Activated CD8-positive, alpha-beta T cell treated with anti-CD3 and anti-CD28 coated beads for 36 hours (primary cell): Measurements from ENCODE around the gene CCDC200. TPM values are rescaled to one million over a fixed set of nuclear protein-coding genes. Genes with fewer than 3 reads are reported as not detected.

Experiments
- ATAC-seq: fragments of 200-7000 bp; cut with Tn5 transposase; one replicate; pipeline ENCODE4 v1.10.0; 2021; ENCODE audit warnings: mild to moderate bottlenecking, moderate library complexity
- CTCF ChIA-PET: fragments of 350-600 bp; sonication (Branson Sonifier 250); formaldehyde crosslinking; loops from one replicate; lab custom pipeline; 2021; ENCODE audit warnings: antibody characterized with exemption; lab: Charles Lee
- POLR2A ChIA-PET: fragments of 350-600 bp; sonication (Branson Sonifier 250); formaldehyde crosslinking; loops from one replicate; lab custom pipeline; 2021; ENCODE audit warnings: antibody characterized with exemption; lab: Charles Lee
- DNase-seq: peaks from one replicate; pipeline ENCODE4 v3.0.0-alpha.2; 2020
- H3K27ac Mint-ChIP-seq: one replicate; pipeline ENCODE4 v1.8.0; 2021; ENCODE audit warnings: mild to moderate bottlenecking, mixed read lengths
- H3K27me3 Mint-ChIP-seq: one replicate; pipeline ENCODE4 v1.8.0; 2021; ENCODE audit warnings: mixed read lengths
- H3K36me3 Mint-ChIP-seq: one replicate; pipeline ENCODE4 v1.8.0; 2021; ENCODE audit warnings: low read depth, mixed read lengths
- H3K4me1 Mint-ChIP-seq: one replicate; pipeline ENCODE4 v1.8.0; 2021; ENCODE audit warnings: low read depth, mixed read lengths
- H3K4me3 Mint-ChIP-seq: one replicate; pipeline ENCODE4 v1.8.0; 2021; ENCODE audit warnings: mild to moderate bottlenecking, moderate library complexity, mixed read lengths
- H3K9me3 Mint-ChIP-seq: one replicate; pipeline ENCODE4 v1.8.0; 2021; ENCODE audit warnings: mixed read lengths
- intact Hi-C: fragments of 100-400 bp; cut with micrococcal nuclease; formaldehyde crosslinking; loops from one replicate; pipeline ENCODE4 v1.10.0; 2022
- total RNA-seq, 2 experiments: library from RNA; stranded (reverse); gene quantifications; one replicate each; pipeline ENCODE4 v1.2.3, GENCODE V29; 2021
- TF ChIP-seq, protein P1 (sequence below): fragments of 200-600 bp; IDR thresholded peaks from one replicate; pipeline ENCODE4 v1.8.0; 2022; ENCODE audit warnings: antibody characterized with exemption, mild to moderate bottlenecking

CCDC200 gene
- total RNA-seq, 2 experiments from 2014 or later: not detected

DNA sequence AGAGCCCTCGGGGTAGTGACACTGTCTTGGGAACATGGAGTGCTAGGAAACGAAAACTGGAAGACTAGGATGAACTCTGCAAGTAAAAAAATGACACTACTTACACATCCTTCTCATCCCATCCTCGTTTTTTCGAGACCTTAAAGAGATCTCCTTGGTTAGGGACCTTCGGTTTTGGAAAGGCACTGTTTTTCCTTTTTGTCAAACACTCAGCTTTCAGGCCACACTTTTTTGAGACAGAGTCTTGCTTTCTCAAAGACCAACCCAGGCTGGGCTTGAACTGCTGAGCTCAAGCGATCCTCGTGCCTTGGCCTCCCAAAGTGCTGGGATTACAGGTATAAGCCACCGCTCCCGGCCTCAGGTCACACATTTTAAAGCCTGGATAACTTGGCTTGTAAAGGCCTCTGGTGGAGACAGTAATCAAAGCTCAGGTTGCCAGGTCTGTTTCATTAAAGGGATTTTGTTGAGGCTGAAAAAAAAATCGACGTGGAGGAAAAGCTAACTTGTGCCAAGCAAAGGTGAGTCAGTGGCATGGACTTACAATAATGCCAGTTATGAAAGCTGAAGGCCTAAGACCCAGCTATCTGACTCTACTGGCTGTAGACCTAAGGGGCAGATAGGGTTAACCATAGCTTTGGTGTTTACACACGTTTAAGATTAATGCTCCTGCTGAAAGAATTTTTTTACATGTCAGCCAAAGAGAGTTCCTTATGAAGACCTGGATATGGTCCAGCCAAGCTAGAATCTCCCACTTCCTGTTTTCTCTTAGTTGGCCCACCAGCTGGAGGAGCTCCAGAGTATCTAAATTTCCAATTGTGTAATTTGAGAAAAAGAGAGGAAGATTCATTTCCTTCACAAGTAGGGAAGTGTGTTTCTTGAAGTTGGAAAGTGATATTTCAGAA lies 56.6 kb downstream of the CCDC200 start:
- ATAC-seq (no peak), DNase-seq (peak; percentile 29)
- peaks cover 15% of the 10 kb centered on the region for H3K36me3 Mint-ChIP-seq
- H3K4me1 Mint-ChIP-seq: peaks cover 39% of the 10 kb centered on the region
- TF ChIP-seq, protein P1, sequence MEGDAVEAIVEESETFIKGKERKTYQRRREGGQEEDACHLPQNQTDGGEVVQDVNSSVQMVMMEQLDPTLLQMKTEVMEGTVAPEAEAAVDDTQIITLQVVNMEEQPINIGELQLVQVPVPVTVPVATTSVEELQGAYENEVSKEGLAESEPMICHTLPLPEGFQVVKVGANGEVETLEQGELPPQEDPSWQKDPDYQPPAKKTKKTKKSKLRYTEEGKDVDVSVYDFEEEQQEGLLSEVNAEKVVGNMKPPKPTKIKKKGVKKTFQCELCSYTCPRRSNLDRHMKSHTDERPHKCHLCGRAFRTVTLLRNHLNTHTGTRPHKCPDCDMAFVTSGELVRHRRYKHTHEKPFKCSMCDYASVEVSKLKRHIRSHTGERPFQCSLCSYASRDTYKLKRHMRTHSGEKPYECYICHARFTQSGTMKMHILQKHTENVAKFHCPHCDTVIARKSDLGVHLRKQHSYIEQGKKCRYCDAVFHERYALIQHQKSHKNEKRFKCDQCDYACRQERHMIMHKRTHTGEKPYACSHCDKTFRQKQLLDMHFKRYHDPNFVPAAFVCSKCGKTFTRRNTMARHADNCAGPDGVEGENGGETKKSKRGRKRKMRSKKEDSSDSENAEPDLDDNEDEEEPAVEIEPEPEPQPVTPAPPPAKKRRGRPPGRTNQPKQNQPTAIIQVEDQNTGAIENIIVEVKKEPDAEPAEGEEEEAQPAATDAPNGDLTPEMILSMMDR: no peak
- H3K4me3 Mint-ChIP-seq: no peak overlapping the region
- H3K9me3 Mint-ChIP-seq: no peaks in the 10 kb centered on the region
- H3K27ac Mint-ChIP-seq: no peak overlapping the region
- CTCF ChIA-PET: interaction anchor here (0.8 to 1.7 kb wide), 6 partner anchors 28 to 167 kb away, joined by 3 to 5 read pairs (median 4); partner anchors contain the start of genes BRCA1 and TMEM106A
- H3K27me3 Mint-ChIP-seq: no peaks in the 10 kb centered on the region
- POLR2A ChIA-PET: interaction anchor here (0.6 to 4.4 kb wide), 13 partner anchors 9 to 1307 kb away, joined by 3 to 61 read pairs (median 3); partner anchors contain the start of genes BRCA1, IFI35, RPL27 and TMEM106A
- intact Hi-C loops: loop anchor here (2.0 to 5.0 kb wide), 2 partner anchors 40 to 47 kb away; partner anchors contain the start of genes BRCA1 and TMEM106A

Other genes starting within 250 kb of the CCDC200 start
- gene PTGES3L, start 248.5 kb downstream of the CCDC200 start, total RNA-seq: 1 to 10 TPM; 2.2 to 2.8 TPM
- gene RUNDC1, start 248.1 kb downstream of the CCDC200 start, total RNA-seq: 10 to 100 TPM; 16.1 to 17.0 TPM
- 1,000 to 10,000 TPM; 1,640 to 1,647 TPM for gene RPL27, start 230.2 kb downstream of the CCDC200 start, total RNA-seq
- 10 to 100 TPM; 33.4 to 35.8 TPM for gene IFI35, start 221.8 kb downstream of the CCDC200 start, total RNA-seq
- 10 to 100 TPM; 35.9 to 39.4 TPM for gene VAT1, start 206.2 kb downstream of the CCDC200 start, total RNA-seq
- gene RND2, start 203.4 kb downstream of the CCDC200 start, total RNA-seq: not detected
- gene BRCA1, start 103.3 kb downstream of the CCDC200 start, total RNA-seq: 10 to 100 TPM; 84.5 to 92.9 TPM
- 10 to 100 TPM; 45.6 to 46.5 TPM for gene NBR1, start 57.4 kb downstream of the CCDC200 start, total RNA-seq
- 1 to 10 TPM; 9.2 to 9.8 TPM for gene TMEM106A, start 16.7 kb downstream of the CCDC200 start, total RNA-seq
- 1,000 to 10,000 TPM; 3,772 to 4,070 TPM for gene RNU2-1, start 5.4 kb upstream of the CCDC200 start, total RNA-seq
- 1 to 10 TPM; 2.2 to 3.4 TPM for gene ARL4D, start 170.4 kb upstream of the CCDC200 start, total RNA-seq